GM12878 (cell line): ENCODE measurements around the gene MESP2.

ENCODE experiments used
- CTCF ChIP-seq, 3 experiments: IDR thresholded peaks in 2 of 3; conservative IDR thresholded peaks in 1 of 3; 2 replicates each; pipeline ENCODE4 v1.5.1; 2011; ENCODE audit warnings: low read depth in 3 of 3, low read length in 3 of 3, mild to moderate bottlenecking in 3 of 3, control low read depth in 2 of 3, moderate library complexity in 2 of 3, inconsistent platforms in 1 of 3, mixed read lengths in 1 of 3; ENCODE audit not compliant: control insufficient read depth in 2 of 3, insufficient read depth in 1 of 3; ENCODE audit errors: extremely low read depth in 1 of 3
- EZH2 ChIP-seq: IDR thresholded peaks from 2 replicates; pipeline ENCODE4 v1.6.1; 2012; ENCODE audit warnings: low read depth, mild to moderate bottlenecking, control low read depth, inconsistent platforms, low read length, borderline replicate concordance; ENCODE audit not compliant: control insufficient read depth
- JUND ChIP-seq: IDR thresholded peaks from 2 replicates; pipeline ENCODE4 v1.6.1; 2012; ENCODE audit warnings: low read depth, mild to moderate bottlenecking, low read length, improper control_type of control experiment, moderate library complexity
- MAX ChIP-seq: IDR thresholded peaks from 2 replicates; pipeline ENCODE4 v1.6.1; 2012; ENCODE audit warnings: low read depth, low read length, improper control_type of control experiment
- PML ChIP-seq: IDR thresholded peaks from 2 replicates; pipeline ENCODE4 v1.6.1; 2012; ENCODE audit warnings: low read length, inconsistent platforms
- POLR2A ChIP-seq: IDR thresholded peaks from 2 replicates; pipeline ENCODE4 v1.6.1; 2011; ENCODE audit warnings: low read depth, mild to moderate bottlenecking, low read length
- ZNF592 ChIP-seq: fragments of 450-650 bp; IDR thresholded peaks from 2 replicates; pipeline ENCODE4 v1.6.1; 2017; ENCODE audit warnings: mild to moderate bottlenecking, moderate library complexity

GRCh38 chr15:89781891-89782618, 5.9 kb downstream of the MESP2 start:
- TF ChIP-seq POLR2A (no peak), ZNF592 (no peak), CTCF (IDR thresholded peaks at IDR 0.05 in 2 of 3, conservative IDR thresholded peaks at IDR 0.05 in 1 of 3; ENCODE audit: control insufficient read depth in 2 of 3, extremely low read depth in 1 of 3, insufficient read depth in 1 of 3, low read depth in 3 of 3, low read length in 3 of 3) (no peak), PML (no peak), MAX (no peak), JUND (no peak), EZH2 (no peak)
